CD4-positive, alpha-beta T cell treated with Interleukin-15 for 4 hours (primary cell): Measurements from ENCODE around the gene IGFL1.
"Not testable (repeated sequence)": the region's sequence is repeated elsewhere in the genome, so short reads cannot be mapped to it uniquely, and the experiment has no call there.

Experiments
- DNase-seq: peaks from one replicate; pipeline ENCODE4 v3.0.0-alpha.2; 2020; ENCODE audit warnings: low spot score

Gene IGFL1

DNA sequence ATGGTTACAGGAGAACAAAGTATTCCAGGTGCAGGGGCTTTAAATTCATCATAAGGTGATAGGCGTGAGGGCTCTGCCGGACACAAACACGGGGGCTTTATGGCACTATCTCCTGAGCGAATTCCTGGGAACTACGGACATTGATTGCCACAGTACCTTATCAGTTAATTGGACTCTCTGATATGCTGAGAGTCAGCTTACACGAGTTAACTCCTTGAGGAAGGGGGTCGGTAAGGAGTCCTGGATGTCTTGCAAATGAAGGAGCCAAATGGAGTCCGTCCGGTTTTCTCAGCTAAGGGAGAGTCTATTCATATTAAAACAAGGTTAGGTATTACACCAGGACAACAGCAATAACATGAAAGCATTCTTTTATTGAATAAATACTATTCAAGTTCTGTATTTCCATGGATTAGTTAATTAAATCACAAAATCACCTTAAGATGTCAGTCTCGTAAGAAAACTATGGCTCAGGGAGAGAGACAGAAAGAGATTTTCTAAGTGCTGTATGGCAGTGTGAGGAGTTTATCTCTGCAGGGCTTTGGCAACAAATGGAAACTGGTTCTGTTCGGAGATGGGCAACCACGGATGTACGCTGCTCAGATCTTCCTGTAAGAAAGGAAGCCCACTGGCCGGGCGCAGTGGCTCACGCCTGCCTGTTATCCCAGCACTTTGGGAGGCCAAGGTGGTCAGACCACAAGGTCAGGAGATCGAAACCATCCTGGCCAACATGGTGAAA, 41.1 kb downstream of the IGFL1 start:
- no peak for DNase-seq

DNA sequence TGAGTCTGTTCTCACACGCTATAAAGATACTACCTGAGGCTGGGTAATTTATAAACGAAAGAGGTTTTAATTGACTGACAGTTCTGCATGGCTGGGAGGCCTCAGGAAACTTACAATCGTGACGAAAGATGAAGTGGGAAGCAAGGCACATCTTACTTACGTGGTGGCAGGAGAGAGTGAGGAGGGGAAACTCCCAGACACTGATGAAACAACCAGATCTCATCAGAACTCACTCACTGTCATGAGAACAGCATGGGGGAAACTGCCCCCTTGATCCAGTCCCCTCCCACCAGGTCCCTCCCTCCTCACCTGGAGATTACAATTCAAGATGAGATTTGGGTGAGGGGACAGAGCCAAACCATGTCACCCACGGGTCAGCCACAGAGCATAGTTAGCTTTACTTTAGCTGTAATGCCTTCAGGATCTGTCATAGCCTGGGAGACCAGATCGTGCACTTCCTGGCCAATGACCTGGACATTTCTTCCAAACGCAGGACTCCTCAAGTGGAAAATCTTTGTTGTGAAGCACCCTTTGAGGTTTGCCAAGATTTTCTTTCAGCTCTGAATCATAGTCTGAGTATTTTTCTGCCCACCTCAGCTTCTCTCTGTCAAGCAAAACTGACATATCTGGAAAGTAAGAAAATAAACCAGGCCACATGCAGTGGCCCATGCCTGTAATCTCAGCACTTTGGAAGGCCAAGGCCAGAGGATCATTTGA, 42.1 kb downstream of the IGFL1 start:
- no peak for DNase-seq

DNA sequence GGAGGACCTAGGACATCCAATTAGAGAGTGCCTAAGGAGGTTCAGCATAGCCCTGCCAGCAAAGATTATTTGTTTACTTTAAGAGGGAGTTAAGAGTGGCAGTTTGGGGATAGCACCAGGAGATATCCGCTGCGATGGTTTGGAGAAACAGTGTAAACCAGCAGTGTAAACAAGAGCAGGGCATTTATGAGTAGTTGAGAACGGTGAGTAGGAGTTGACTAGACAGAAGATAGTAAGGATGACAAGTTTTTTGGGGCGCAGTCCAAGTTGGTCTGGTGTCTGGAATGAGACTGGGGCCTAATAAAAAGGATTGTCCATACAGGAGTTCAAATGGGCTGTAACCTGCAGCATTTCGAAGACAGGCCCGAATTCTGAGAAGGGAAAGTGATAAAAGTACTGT, 44.4 kb downstream of the IGFL1 start:
- not testable (repeated sequence) for DNase-seq

DNA sequence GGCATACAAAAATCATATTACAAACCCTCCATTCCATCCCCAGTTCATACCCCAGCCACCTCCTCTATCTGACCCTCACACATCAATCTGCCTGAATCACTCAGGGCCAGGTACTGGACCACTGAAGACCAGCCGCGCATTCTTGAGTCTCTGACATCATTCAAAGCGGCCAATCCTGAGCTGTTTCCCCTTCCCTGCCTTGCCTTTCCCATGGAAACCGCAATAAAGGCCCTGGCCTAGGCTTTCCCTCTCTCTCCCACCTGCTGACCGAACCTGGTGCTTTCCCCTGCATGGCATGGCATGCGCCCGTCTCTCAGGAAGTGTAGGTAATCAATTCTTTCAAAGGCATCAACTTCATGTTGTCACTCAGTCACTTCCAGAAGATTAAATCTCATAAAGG, 49.6 kb downstream of the IGFL1 start:
- DNase-seq, result no peak
